PC-9 (cell line): Measurements from ENCODE around the gene LZIC.

Source experiments
- CTCF ChIP-seq: fragments of 200-600 bp; sonication (generic); conservative IDR thresholded peaks from 2 replicates; pipeline ENCODE4 v1.6.1; 2017; ENCODE audit warnings: mixed run types, antibody characterized with exemption, mild to moderate bottlenecking, moderate library complexity
- EZH2 ChIP-seq: fragments of 200-600 bp; sonication (generic); IDR thresholded peaks from 2 replicates; pipeline ENCODE4 v1.8.0; 2017; ENCODE audit warnings: antibody characterized with exemption, low read depth

- TF ChIP-seq CTCF, result no peak
- TF ChIP-seq EZH2, result no peak
Observed at GRCh38 chr1:9891207-9891606, 52.0 kb downstream of the LZIC start.
